ENCODE data around the gene PC. TPM values are rescaled to one million over a fixed set of nuclear protein-coding genes. Genes with fewer than 3 reads are reported as not detected.

Gene PC
- polyA plus RNA-seq, 1 of the 3 experiments (the other 2 are of a cell fraction) = 9.7 TPM

- POLR2A ChIA-PET = no interaction called here
- CTCF ChIA-PET = interaction anchor here (0.8 to 4.6 kb wide), 17 partner anchors 11 to 204 kb away, joined by 3 to 44 read pairs (median 6); partner anchors contain the start of genes C11orf86, RBM4B, RCE1 and SYT12
- Histone ChIP-seq H2AFZ (ENCODE audit: low read depth) (no peak overlapping the region), H3K27me3 (ENCODE audit: insufficient read depth) (no peaks in the 10 kb centered on the region), H4K20me1 (ENCODE audit: insufficient read depth) (no peaks in the 10 kb centered on the region), H3K36me3 (replicated peaks in 1 of 2; ENCODE audit: control insufficient read depth in 1 of 2, insufficient read depth in 2 of 2, low read length in 1 of 2) (no peaks in the 10 kb centered on the region), H3K9ac (no peak overlapping the region), H3K4me1 (ENCODE audit: control insufficient read depth in 1 of 2, insufficient read depth in 2 of 2, low read depth in 1 of 2, low read length in 1 of 2) (peaks cover 4 to 61% of the 10 kb centered on the region in 2 experiments; a peak in 2 of 4 replicates), H3K79me2 (ENCODE audit: insufficient read depth) (no peaks in the 10 kb centered on the region), H3K4me2 (no peak overlapping the region), H3K9me2 (no peaks in the 10 kb centered on the region), H3K4me3 (ENCODE audit: low read depth in 2 of 2, low read length in 1 of 2) (no peak overlapping the region), H3K9me3 (no peaks in the 10 kb centered on the region), H3K27ac (ENCODE audit: low read depth in 2 of 2, low read length in 1 of 2) (no peak overlapping the region; a peak in 2 of 4 replicates), H3F3A (replicated peaks; ENCODE audit: insufficient read depth) (no peaks in the 10 kb centered on the region)
- DNase-seq = no peak
- no peak for TF ChIP-seq MEF2A (IDR thresholded peaks at IDR 0.05; ENCODE audit: borderline replicate concordance, low read depth)
- TF ChIP-seq GATA2 (CRISPR knock-in tag; IDR thresholded peaks at IDR 0.05) = no peak
- TF ChIP-seq RXRA (IDR thresholded peaks at IDR 0.05; ENCODE audit: borderline replicate concordance, low read depth) = no peak
- TF ChIP-seq TAF1 (IDR thresholded peaks at IDR 0.05; ENCODE audit: borderline replicate concordance, low read depth, low read length) = no peak
- no peak for TF ChIP-seq MAX (IDR thresholded peaks at IDR 0.05; ENCODE audit: low read depth)
- no peak for TF ChIP-seq NFIC (IDR thresholded peaks at IDR 0.05; ENCODE audit: borderline replicate concordance)
- TF ChIP-seq FOSL2 (IDR thresholded peaks at IDR 0.05; ENCODE audit: borderline replicate concordance, low read depth) = no peak
- TF ChIP-seq RFX5 (IDR thresholded peaks at IDR 0.05; ENCODE audit: low read length) = no peak
- TF ChIP-seq TEAD4 (IDR thresholded peaks at IDR 0.05; ENCODE audit: borderline replicate concordance, insufficient read depth) = no peak
- no peak for TF ChIP-seq JUND (IDR thresholded peaks at IDR 0.05)
- no peak for TF ChIP-seq RCOR1 (IDR thresholded peaks at IDR 0.05; ENCODE audit: low read length)
- no peak for TF ChIP-seq CHD2 (IDR thresholded peaks at IDR 0.05; ENCODE audit: low read length, partially characterized antibody)
- TF ChIP-seq REST (IDR thresholded peaks at IDR 0.05; ENCODE audit: low read depth, low read length) = no peak
- no peak for TF ChIP-seq ELF1 (IDR thresholded peaks at IDR 0.05)
- no peak for TF ChIP-seq USF1 (IDR thresholded peaks at IDR 0.05; ENCODE audit: borderline replicate concordance, low read depth)
- no peak for TF ChIP-seq SMC3 (IDR thresholded peaks at IDR 0.05; ENCODE audit: low read depth, low read length)
- no peak for TF ChIP-seq CTCF (IDR thresholded peaks at IDR 0.05)
- WGBS (ENCODE audit: low lambda C conversion rate) = 93% methylated on average over 6 of the region's 9 CpGs
Measured at GRCh38 chr11:66881927-66882452, 76.2 kb downstream of the PC start.

Measured in SK-N-SH (cell line).